ENCODE results near the gene WIPF1.

WIPF1 gene

DNA sequence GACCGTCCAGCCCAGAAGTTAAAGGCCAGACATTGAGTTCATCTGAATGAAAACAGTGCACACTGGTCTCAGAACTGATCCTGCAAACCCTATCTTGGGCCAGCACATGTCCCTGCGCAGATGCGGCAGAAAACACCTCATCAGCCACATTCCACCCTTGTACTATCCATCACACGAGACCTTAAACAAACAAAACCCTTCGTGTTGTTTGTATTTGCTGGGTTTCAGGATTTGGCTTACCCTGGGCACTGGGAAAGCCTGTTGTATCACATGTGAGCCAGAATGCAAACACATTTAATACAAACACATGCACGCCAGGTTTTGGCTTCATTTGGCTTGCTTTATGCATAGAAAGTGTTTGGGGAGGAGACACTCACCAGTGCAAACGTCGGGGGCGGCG is 12.5 kb downstream of the WIPF1 start:
- no peak overlapping the region for H2AFZ ChIP-seq
- H3K9ac ChIP-seq = no peak overlapping the region
- H3K27me3 ChIP-seq (ENCODE audit: control insufficient read depth, insufficient read depth, low read length) = no peaks in the 10 kb centered on the region
- TF ChIP-seq, protein P1, sequence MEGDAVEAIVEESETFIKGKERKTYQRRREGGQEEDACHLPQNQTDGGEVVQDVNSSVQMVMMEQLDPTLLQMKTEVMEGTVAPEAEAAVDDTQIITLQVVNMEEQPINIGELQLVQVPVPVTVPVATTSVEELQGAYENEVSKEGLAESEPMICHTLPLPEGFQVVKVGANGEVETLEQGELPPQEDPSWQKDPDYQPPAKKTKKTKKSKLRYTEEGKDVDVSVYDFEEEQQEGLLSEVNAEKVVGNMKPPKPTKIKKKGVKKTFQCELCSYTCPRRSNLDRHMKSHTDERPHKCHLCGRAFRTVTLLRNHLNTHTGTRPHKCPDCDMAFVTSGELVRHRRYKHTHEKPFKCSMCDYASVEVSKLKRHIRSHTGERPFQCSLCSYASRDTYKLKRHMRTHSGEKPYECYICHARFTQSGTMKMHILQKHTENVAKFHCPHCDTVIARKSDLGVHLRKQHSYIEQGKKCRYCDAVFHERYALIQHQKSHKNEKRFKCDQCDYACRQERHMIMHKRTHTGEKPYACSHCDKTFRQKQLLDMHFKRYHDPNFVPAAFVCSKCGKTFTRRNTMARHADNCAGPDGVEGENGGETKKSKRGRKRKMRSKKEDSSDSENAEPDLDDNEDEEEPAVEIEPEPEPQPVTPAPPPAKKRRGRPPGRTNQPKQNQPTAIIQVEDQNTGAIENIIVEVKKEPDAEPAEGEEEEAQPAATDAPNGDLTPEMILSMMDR (IDR thresholded peaks at IDR 0.05) = no peak
- no peak overlapping the region for H3K4me2 ChIP-seq (ENCODE audit: low read length)
- no peak overlapping the region for H3K27ac ChIP-seq
- no peaks in the 10 kb centered on the region for H3K36me3 ChIP-seq (ENCODE audit: control insufficient read depth, insufficient read depth, low read length)
- H3K9me3 ChIP-seq (ENCODE audit: control insufficient read depth, low read length) = no peaks in the 10 kb centered on the region
- H3K4me1 ChIP-seq = peaks cover 6% of the 10 kb centered on the region
- no peak overlapping the region for H3K4me3 ChIP-seq (ENCODE audit: low read depth, low read length)
- H3K79me2 ChIP-seq = peaks cover 8% of the 10 kb centered on the region

DNA sequence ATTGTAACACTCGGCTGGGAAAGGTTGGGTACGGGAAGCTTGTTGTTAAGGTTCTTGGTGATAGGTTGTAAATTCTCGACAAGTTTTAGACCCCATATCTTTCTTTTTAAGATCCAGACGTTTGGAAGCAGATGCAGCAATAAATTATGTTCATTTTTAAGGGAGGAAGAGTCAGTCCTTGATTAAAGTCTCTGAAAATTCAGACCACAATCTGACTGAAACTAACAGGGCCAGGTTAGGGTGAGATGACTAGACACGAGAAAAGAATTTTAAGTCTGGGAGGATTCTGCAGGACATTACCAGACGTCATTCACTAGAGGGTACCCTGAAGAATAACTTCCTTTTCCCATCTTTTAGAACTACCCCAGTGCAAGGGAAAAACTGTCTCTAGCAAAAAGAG is 16.1 kb downstream of the WIPF1 start:
- Histone ChIP-seq H3K4me3 (ENCODE audit: low read depth, low read length) (no peak overlapping the region), H3K4me1 (peaks cover 6% of the 10 kb centered on the region), H3K79me2 (no peaks in the 10 kb centered on the region), H3K9me3 (ENCODE audit: control insufficient read depth, low read length) (no peaks in the 10 kb centered on the region), H2AFZ (no peak overlapping the region), H3K27ac (no peak overlapping the region), H3K36me3 (ENCODE audit: control insufficient read depth, insufficient read depth, low read length) (no peaks in the 10 kb centered on the region), H3K27me3 (ENCODE audit: control insufficient read depth, insufficient read depth, low read length) (no peaks in the 10 kb centered on the region), H3K9ac (no peak overlapping the region), H3K4me2 (ENCODE audit: low read length) (no peak overlapping the region)
- TF ChIP-seq, protein P1 (IDR thresholded peaks at IDR 0.05) = no peak

DNA sequence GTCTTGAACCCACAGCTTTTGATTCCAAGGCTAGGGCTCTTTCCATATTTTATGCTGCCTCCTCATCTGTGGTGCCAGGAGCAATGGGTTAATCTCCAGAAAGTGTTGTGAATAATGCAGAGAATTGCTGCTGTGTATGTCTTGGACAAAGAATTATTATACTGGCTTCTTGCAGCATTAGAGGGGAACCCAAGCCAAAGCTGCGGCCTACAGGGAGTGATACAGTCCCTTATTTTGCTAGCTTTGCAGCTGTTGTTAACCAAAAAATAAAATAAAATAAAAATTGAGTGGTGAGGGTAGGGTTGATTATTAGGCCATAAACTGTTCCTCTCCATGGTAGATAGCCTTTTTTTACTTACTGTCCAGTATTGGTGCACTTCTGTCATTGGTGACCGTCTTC is 16.7 kb downstream of the WIPF1 start:
- Histone ChIP-seq H3K27me3 (ENCODE audit: control insufficient read depth, insufficient read depth, low read length) (no peaks in the 10 kb centered on the region), H3K27ac (no peak overlapping the region), H3K4me3 (ENCODE audit: low read depth, low read length) (no peak overlapping the region), H3K36me3 (ENCODE audit: control insufficient read depth, insufficient read depth, low read length) (no peaks in the 10 kb centered on the region), H3K4me1 (peaks cover 4% of the 10 kb centered on the region), H3K9ac (no peak overlapping the region), H3K79me2 (no peaks in the 10 kb centered on the region), H3K9me3 (ENCODE audit: control insufficient read depth, low read length) (no peaks in the 10 kb centered on the region), H2AFZ (no peak overlapping the region), H3K4me2 (ENCODE audit: low read length) (no peak overlapping the region)
- TF ChIP-seq, protein P1 (IDR thresholded peaks at IDR 0.05) = no peak

DNA sequence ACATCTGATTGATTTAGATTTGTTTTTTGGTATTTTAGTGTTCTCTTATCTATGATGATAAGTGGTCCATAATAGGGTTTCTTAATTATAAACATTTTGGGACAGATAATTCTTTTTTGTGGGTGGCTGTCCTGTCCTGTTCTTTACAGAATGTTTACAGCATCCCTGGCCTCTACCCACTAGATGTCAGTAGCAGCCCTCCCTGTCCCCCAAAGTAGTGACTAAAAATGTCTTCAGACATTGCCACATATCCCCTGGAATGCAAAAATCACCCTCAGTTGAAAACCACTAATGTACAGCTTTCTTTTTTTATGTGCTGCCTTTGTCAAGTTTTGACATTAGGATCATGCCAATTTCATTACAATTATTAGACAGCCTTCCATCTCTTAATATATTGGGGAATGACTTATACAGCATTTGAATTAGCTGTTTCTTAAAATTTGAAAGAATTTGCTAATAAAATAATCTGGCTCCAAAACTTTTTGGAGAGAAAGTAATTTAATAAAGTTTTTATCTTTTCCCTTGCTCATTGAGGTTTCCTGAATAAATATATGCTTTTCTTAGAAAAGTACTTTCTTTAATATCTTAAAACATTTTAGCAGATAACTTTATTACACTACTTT is 19.5 kb downstream of the WIPF1 start:
- Histone ChIP-seq H3K4me1 (no peaks in the 10 kb centered on the region), H2AFZ (no peak overlapping the region), H3K4me2 (ENCODE audit: low read length) (no peak overlapping the region), H3K27me3 (ENCODE audit: control insufficient read depth, insufficient read depth, low read length) (no peaks in the 10 kb centered on the region), H3K27ac (no peak overlapping the region), H3K4me3 (ENCODE audit: low read depth, low read length) (no peak overlapping the region), H3K9me3 (ENCODE audit: control insufficient read depth, low read length) (no peaks in the 10 kb centered on the region), H3K79me2 (no peaks in the 10 kb centered on the region), H3K36me3 (ENCODE audit: control insufficient read depth, insufficient read depth, low read length) (no peaks in the 10 kb centered on the region), H3K9ac (no peak overlapping the region)
- TF ChIP-seq, protein P1 (IDR thresholded peaks at IDR 0.05) = peak; percentile 40

- H3K27me3 ChIP-seq (ENCODE audit: control insufficient read depth, insufficient read depth, low read length) = no peaks in the 10 kb centered on the region
- H3K27ac ChIP-seq = no peak overlapping the region
- no peak overlapping the region for H3K9ac ChIP-seq
- no peaks in the 10 kb centered on the region for H3K79me2 ChIP-seq
- H2AFZ ChIP-seq = no peak overlapping the region
- no peak overlapping the region for H3K4me3 ChIP-seq (ENCODE audit: low read depth, low read length)
- H3K4me1 ChIP-seq = no peaks in the 10 kb centered on the region
- H3K36me3 ChIP-seq (ENCODE audit: control insufficient read depth, insufficient read depth, low read length) = no peaks in the 10 kb centered on the region
- H3K4me2 ChIP-seq (ENCODE audit: low read length) = no peak overlapping the region
- H3K9me3 ChIP-seq (ENCODE audit: control insufficient read depth, low read length) = no peaks in the 10 kb centered on the region
- TF ChIP-seq, protein P1 (IDR thresholded peaks at IDR 0.05) = no peak
These were observed 22.4 kb downstream of the WIPF1 start for GRCh38 chr2:174575124-174575776.
